ENCODE results near the gene IL20RB.

The IL20RB gene

GRCh38 chr3:136957751-136958288 is at the start of gene IL20RB:
IL20RB (plus strand) TSS chr3:136957983; CDS start chr3:136958114, 131 bp downstream.
- DNase-seq, result no peak

- no peak for DNase-seq
Measured at GRCh38 chr3:136908297-136908696, 49.5 kb upstream of the IL20RB start.

- DNase-seq, result peak in 1 of 2 donors; percentile 27
Measured at GRCh38 chr3:136909187-136909586, 48.6 kb upstream of the IL20RB start.

- no peak for DNase-seq
Measured at GRCh38 chr3:136910697-136911096, 47.1 kb upstream of the IL20RB start.

GRCh38 chr3:136913168-136913567 is 44.6 kb upstream of the IL20RB start:
- DNase-seq, result no peak

GRCh38 chr3:136914739-136915138 is 43.0 kb upstream of the IL20RB start:
- DNase-seq, result no peak

- DNase-seq, result no peak
Measured at GRCh38 chr3:136916223-136916622, 41.6 kb upstream of the IL20RB start.

- peak in 1 of 2 donors; percentile 84 for DNase-seq
Measured at GRCh38 chr3:136919799-136920580, 37.8 kb upstream of the IL20RB start.

GRCh38 chr3:136920904-136921611 is 36.7 kb upstream of the IL20RB start:
- DNase-seq, result peak in 1 of 2 donors; percentile 47

- DNase-seq, result no peak
Measured at GRCh38 chr3:136925425-136926190, 32.2 kb upstream of the IL20RB start.

- no peak for DNase-seq
Measured at GRCh38 chr3:136928240-136928639, 29.5 kb upstream of the IL20RB start.

GRCh38 chr3:136929977-136930670 is 27.7 kb upstream of the IL20RB start:
- DNase-seq, result no peak

GRCh38 chr3:136931606-136932005 is 26.2 kb upstream of the IL20RB start:
- no peak for DNase-seq

GRCh38 chr3:136932523-136932922 is 25.3 kb upstream of the IL20RB start:
- peak in 1 of 2 donors; percentile 22 for DNase-seq

- no peak for DNase-seq
Measured at GRCh38 chr3:136932978-136933772, 24.6 kb upstream of the IL20RB start.

GRCh38 chr3:136937175-136937574 is 20.6 kb upstream of the IL20RB start:
- no peak for DNase-seq

- DNase-seq, result no peak
Measured at GRCh38 chr3:136937851-136938250, 19.9 kb upstream of the IL20RB start.

- DNase-seq, result no peak
Measured at GRCh38 chr3:136938334-136938733, 19.4 kb upstream of the IL20RB start.

- DNase-seq, result peak in 1 of 2 donors; percentile 19
Measured at GRCh38 chr3:136939489-136939888, 18.3 kb upstream of the IL20RB start.

GRCh38 chr3:136942803-136943202 is 15.0 kb upstream of the IL20RB start:
- no peak for DNase-seq

- DNase-seq, result no peak
Measured at GRCh38 chr3:136943436-136943835, 14.3 kb upstream of the IL20RB start.

GRCh38 chr3:136946978-136947377 is 10.8 kb upstream of the IL20RB start:
- no peak for DNase-seq

Data from CD4-positive, alpha-beta T cell treated with Interleukin-4 for 1 hour (primary cell).